DOHH2 (cell line): ENCODE results near the gene SPPL2A.

Source experiments
- H3F3A ChIP-seq: fragments of 200-600 bp; sonication (generic), shearing (Covaris generic); 2 replicates; pipeline ENCODE4 v1.6.0; 2016; ENCODE audit warnings: antibody characterized with exemption, mild to moderate bottlenecking; ENCODE audit not compliant: control insufficient read depth, insufficient read depth
- H3K27ac ChIP-seq: fragments of 200-600 bp; sonication (generic); 2 replicates; pipeline ENCODE4 v1.5.1; 2014; ENCODE audit warnings: low read depth, mild to moderate bottlenecking, low read length, moderate library complexity
- H3K27me3 ChIP-seq: fragments of 200-600 bp; sonication (generic); 2 replicates; pipeline ENCODE4 v1.6.1; 2014; ENCODE audit warnings: mild to moderate bottlenecking, low read length, mixed read lengths; ENCODE audit not compliant: control insufficient read depth
- H3K36me3 ChIP-seq: fragments of 200-600 bp; sonication (generic); 2 replicates; pipeline ENCODE4 v1.6.1; 2014; ENCODE audit warnings: mild to moderate bottlenecking, low read length, moderate library complexity, mixed read lengths; ENCODE audit not compliant: control insufficient read depth
- H3K4me1 ChIP-seq: fragments of 200-600 bp; sonication (generic); 2 replicates; pipeline ENCODE4 v1.6.1; 2014; ENCODE audit warnings: mild to moderate bottlenecking, low read length, mixed read lengths; ENCODE audit not compliant: control insufficient read depth
- H3K4me2 ChIP-seq: fragments of 200-600 bp; sonication (generic); 2 replicates; pipeline ENCODE4 v1.6.0; 2014; ENCODE audit warnings: mild to moderate bottlenecking, low read length, moderate library complexity
- H3K4me3 ChIP-seq: fragments of 200-600 bp; sonication (generic); 2 replicates; pipeline ENCODE4 v1.5.1; 2014; ENCODE audit warnings: mild to moderate bottlenecking, low read length, mixed read lengths
- H3K79me2 ChIP-seq: fragments of 200-600 bp; sonication (generic); 2 replicates; pipeline ENCODE4 v1.6.1; 2014; ENCODE audit warnings: mild to moderate bottlenecking, low read length, mixed read lengths; ENCODE audit not compliant: control insufficient read depth
- H3K9me2 ChIP-seq: fragments of 200-600 bp; sonication (generic); replicated peaks from 2 replicates; pipeline ENCODE4 v1.6.1; 2014; ENCODE audit warnings: mild to moderate bottlenecking, low read length, mixed read lengths; ENCODE audit not compliant: control insufficient read depth
- H3K9me3 ChIP-seq: fragments of 200-600 bp; sonication (generic); 2 replicates; pipeline ENCODE4 v1.6.1; 2014; ENCODE audit warnings: antibody characterized with exemption, low read length, mixed read lengths; ENCODE audit not compliant: control insufficient read depth, insufficient read depth
- H4K20me1 ChIP-seq: fragments of 200-600 bp; sonication (generic); 2 replicates; pipeline ENCODE4 v1.6.0; 2014; ENCODE audit warnings: low read depth, mild to moderate bottlenecking, antibody characterized with exemption, low read length, moderate library complexity; ENCODE audit not compliant: control insufficient read depth, insufficient read depth
- EZH2phosphoT487 ChIP-seq: fragments of 200-600 bp; sonication (generic); IDR thresholded peaks from 2 replicates; pipeline ENCODE4 v1.6.1; 2017; ENCODE audit warnings: borderline replicate concordance, mild to moderate bottlenecking, antibody characterized with exemption, low read length, moderate library complexity, mixed read lengths
- TF ChIP-seq, protein P1 (sequence below): fragments of 200-600 bp; sonication (generic); IDR thresholded peaks from one replicate; pipeline ENCODE4 v1.5.1; 2014; ENCODE audit warnings: antibody characterized with exemption, mild to moderate bottlenecking, low read depth, low read length; ENCODE audit not compliant: poor library complexity, severe bottlenecking

The SPPL2A gene

GRCh38 chr15:50783895-50784294 is 18.4 kb upstream of the SPPL2A start:
- no peaks in the 10 kb centered on the region for H3K36me3 ChIP-seq
- no peaks in the 10 kb centered on the region for H3K27me3 ChIP-seq
- H3F3A ChIP-seq, result no peaks in the 10 kb centered on the region
- no peaks in the 10 kb centered on the region for H4K20me1 ChIP-seq
- no peaks in the 10 kb centered on the region for H3K9me3 ChIP-seq
- H3K4me2 ChIP-seq, result no peak overlapping the region
- no peak overlapping the region for H3K4me3 ChIP-seq
- H3K9me2 ChIP-seq, result no peaks in the 10 kb centered on the region
- TF ChIP-seq EZH2phosphoT487, result no peak
- TF ChIP-seq, protein P1, sequence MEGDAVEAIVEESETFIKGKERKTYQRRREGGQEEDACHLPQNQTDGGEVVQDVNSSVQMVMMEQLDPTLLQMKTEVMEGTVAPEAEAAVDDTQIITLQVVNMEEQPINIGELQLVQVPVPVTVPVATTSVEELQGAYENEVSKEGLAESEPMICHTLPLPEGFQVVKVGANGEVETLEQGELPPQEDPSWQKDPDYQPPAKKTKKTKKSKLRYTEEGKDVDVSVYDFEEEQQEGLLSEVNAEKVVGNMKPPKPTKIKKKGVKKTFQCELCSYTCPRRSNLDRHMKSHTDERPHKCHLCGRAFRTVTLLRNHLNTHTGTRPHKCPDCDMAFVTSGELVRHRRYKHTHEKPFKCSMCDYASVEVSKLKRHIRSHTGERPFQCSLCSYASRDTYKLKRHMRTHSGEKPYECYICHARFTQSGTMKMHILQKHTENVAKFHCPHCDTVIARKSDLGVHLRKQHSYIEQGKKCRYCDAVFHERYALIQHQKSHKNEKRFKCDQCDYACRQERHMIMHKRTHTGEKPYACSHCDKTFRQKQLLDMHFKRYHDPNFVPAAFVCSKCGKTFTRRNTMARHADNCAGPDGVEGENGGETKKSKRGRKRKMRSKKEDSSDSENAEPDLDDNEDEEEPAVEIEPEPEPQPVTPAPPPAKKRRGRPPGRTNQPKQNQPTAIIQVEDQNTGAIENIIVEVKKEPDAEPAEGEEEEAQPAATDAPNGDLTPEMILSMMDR, result no peak
- no peak overlapping the region for H3K27ac ChIP-seq
- H3K4me1 ChIP-seq, result no peaks in the 10 kb centered on the region
- no peaks in the 10 kb centered on the region for H3K79me2 ChIP-seq

GRCh38 chr15:50783411-50783810 is 17.9 kb upstream of the SPPL2A start:
- no peaks in the 10 kb centered on the region for H3K9me3 ChIP-seq
- H3K9me2 ChIP-seq, result no peaks in the 10 kb centered on the region
- H3K36me3 ChIP-seq, result no peaks in the 10 kb centered on the region
- no peaks in the 10 kb centered on the region for H3K27me3 ChIP-seq
- H4K20me1 ChIP-seq, result no peaks in the 10 kb centered on the region
- no peak for TF ChIP-seq EZH2phosphoT487
- TF ChIP-seq, protein P1, result no peak
- no peak overlapping the region for H3K4me2 ChIP-seq
- H3K27ac ChIP-seq, result no peak overlapping the region
- H3K79me2 ChIP-seq, result no peaks in the 10 kb centered on the region
- H3K4me1 ChIP-seq, result no peaks in the 10 kb centered on the region
- H3K4me3 ChIP-seq, result no peak overlapping the region
- no peaks in the 10 kb centered on the region for H3F3A ChIP-seq

DNA sequence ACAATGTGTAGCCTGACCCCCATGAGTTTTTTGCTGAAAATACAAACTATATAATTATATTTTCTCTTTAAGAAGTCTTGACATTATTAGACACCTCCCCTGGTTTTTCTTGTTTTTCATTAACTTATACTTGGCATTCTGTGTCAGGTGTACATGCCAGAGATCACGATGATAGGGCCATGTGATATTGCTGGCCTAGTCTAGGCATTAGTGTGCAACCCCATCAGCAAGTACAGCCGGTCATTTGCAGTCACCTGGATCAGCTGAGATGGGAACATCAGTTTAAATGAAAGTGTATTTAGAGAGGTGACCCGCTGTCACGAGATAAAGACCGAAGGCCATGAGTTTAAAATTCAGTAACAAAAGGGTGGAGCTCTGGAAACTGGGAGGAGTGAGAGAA is 12.6 kb upstream of the SPPL2A start:
- no peak overlapping the region for H3K4me3 ChIP-seq
- no peaks in the 10 kb centered on the region for H3K9me3 ChIP-seq
- no peaks in the 10 kb centered on the region for H3K79me2 ChIP-seq
- no peaks in the 10 kb centered on the region for H3F3A ChIP-seq
- no peak for TF ChIP-seq EZH2phosphoT487
- TF ChIP-seq, protein P1, result no peak
- no peaks in the 10 kb centered on the region for H4K20me1 ChIP-seq
- H3K27ac ChIP-seq, result no peak overlapping the region
- H3K27me3 ChIP-seq, result no peaks in the 10 kb centered on the region
- no peaks in the 10 kb centered on the region for H3K9me2 ChIP-seq
- H3K36me3 ChIP-seq, result no peaks in the 10 kb centered on the region
- H3K4me2 ChIP-seq, result no peak overlapping the region
- peaks cover 3% of the 10 kb centered on the region; the same call in 1 of the 2 replicates for H3K4me1 ChIP-seq

- Histone ChIP-seq H3K27me3 (no peaks in the 10 kb centered on the region), H3K36me3 (no peaks in the 10 kb centered on the region), H3F3A (no peaks in the 10 kb centered on the region), H3K9me3 (no peaks in the 10 kb centered on the region), H3K9me2 (no peaks in the 10 kb centered on the region), H3K4me3 (no peak overlapping the region), H4K20me1 (no peaks in the 10 kb centered on the region), H3K27ac (no peak overlapping the region), H3K4me2 (no peak overlapping the region), H3K4me1 (peaks cover 3% of the 10 kb centered on the region; the same call in 1 of the 2 replicates), H3K79me2 (no peaks in the 10 kb centered on the region)
- TF ChIP-seq EZH2phosphoT487, result no peak
- TF ChIP-seq, protein P1, result no peak
These were observed 11.5 kb upstream of the SPPL2A start for GRCh38 chr15:50777042-50777441.
